HepG2 (cell line): ENCODE measurements around the gene ANKRD12.

Source experiments
- CTCF ChIP-seq: sonication (generic); formaldehyde crosslinking; IDR thresholded peaks from 2 replicates; pipeline ENCODE4 v1.5.0; 2020; ENCODE audit warnings: mild to moderate bottlenecking, missing genetic modification reagents, moderate library complexity
- MED13 ChIP-seq: sonication (generic); formaldehyde crosslinking; IDR thresholded peaks from 2 replicates; pipeline ENCODE4 v1.5.0; 2020; ENCODE audit warnings: missing genetic modification reagents
- NR3C1 ChIP-seq: sonication (generic); formaldehyde crosslinking; IDR thresholded peaks from 2 replicates; pipeline ENCODE4 v1.4.0; 2020; ENCODE audit warnings: missing genetic modification reagents
- PAX8 ChIP-seq: sonication (generic); formaldehyde crosslinking; IDR thresholded peaks from 2 replicates; pipeline ENCODE4 v1.8.0; 2022; ENCODE audit warnings: mild to moderate bottlenecking, missing genetic modification reagents, borderline replicate concordance
- REL ChIP-seq: sonication (generic); formaldehyde crosslinking; conservative IDR thresholded peaks from 2 replicates; pipeline ENCODE4 v1.8.0; 2022; ENCODE audit warnings: mild to moderate bottlenecking, missing genetic modification reagents, moderate library complexity
- SPEN ChIP-seq: sonication (generic); formaldehyde crosslinking; IDR thresholded peaks from 2 replicates; pipeline ENCODE4 v1.5.1; 2020; ENCODE audit warnings: low read depth, mild to moderate bottlenecking, missing genetic modification reagents
- USF2 ChIP-seq, 2 experiments: sonication (generic) in 1 of 2; formaldehyde crosslinking in 1 of 2; IDR thresholded peaks; 2 replicates each; pipeline versions ENCODE4 v1.5.1 to v1.6.1; 2011 to 2020; ENCODE audit warnings: borderline replicate concordance in 1 of 2, low read depth in 1 of 2, low read length in 1 of 2, mild to moderate bottlenecking in 1 of 2, missing genetic modification reagents in 1 of 2, moderate library complexity in 1 of 2
- ZBTB40 ChIP-seq, 2 experiments: fragments of 450-650 bp in 1 of 2; sonication (generic) in 1 of 2; formaldehyde crosslinking in 1 of 2; IDR thresholded peaks; 2 replicates each; pipeline versions ENCODE4 v1.6.1 to v1.8.0; 2016 to 2022; ENCODE audit warnings: antibody characterized with exemption in 1 of 2, mild to moderate bottlenecking in 1 of 2, missing genetic modification reagents in 1 of 2
- ZNF496 ChIP-seq: sonication (generic); formaldehyde crosslinking; IDR thresholded peaks from 2 replicates; pipeline ENCODE4 v1.8.1; 2023; ENCODE audit warnings: mild to moderate bottlenecking, moderate library complexity, missing genetic modification reagents; ENCODE audit not compliant: insufficient replicate concordance
- ZNF614 ChIP-seq: IDR thresholded peaks from 2 replicates; pipeline ENCODE4 v1.6.1; 2018; ENCODE audit warnings: missing biosample characterization, missing genetic modification reagents, inconsistent platforms, borderline replicate concordance

GRCh38 chr18:9221040-9221439 lies 84.5 kb downstream of the ANKRD12 start:
- TF ChIP-seq ZNF614 (CRISPR knock-in tag) (no peak), NR3C1 (CRISPR knock-in tag) (no peak), CTCF (CRISPR knock-in tag) (no peak), SPEN (CRISPR knock-in tag) (no peak), ZNF496 (no peak), MED13 (CRISPR knock-in tag) (no peak), USF2 (IDR thresholded peaks at IDR 0.05; ENCODE audit: low read depth, low read length) (no peak), USF2 (CRISPR knock-in tag; IDR thresholded peaks at IDR 0.05; ENCODE audit: borderline replicate concordance) (no peak), REL (CRISPR knock-in tag) (no peak), PAX8 (no peak), ZBTB40 (IDR thresholded peaks at IDR 0.05) (no peak), ZBTB40 (CRISPR knock-in tag; IDR thresholded peaks at IDR 0.05) (no peak)
